Endothelial cell of umbilical vein (primary cell): ENCODE results near the gene ASTE1.

Experiments
- CTCF ChIP-seq, 2 donors: IDR thresholded peaks; 1 replicate in 1 of 2; 2 replicates in 1 of 2; pipeline ENCODE4 v1.5.1; 2011; ENCODE audit warnings: low read length in 2 of 2, mild to moderate bottlenecking in 2 of 2, moderate library complexity in 2 of 2, control low read depth in 1 of 2, inconsistent platforms in 1 of 2, low read depth in 1 of 2; ENCODE audit not compliant: insufficient read depth in 1 of 2; ENCODE audit errors: extremely low read depth in 1 of 2
- MAX ChIP-seq: IDR thresholded peaks from 2 replicates; pipeline ENCODE4 v1.6.1; 2011; ENCODE audit not compliant: insufficient read depth, insufficient read length
- POLR2A ChIP-seq: IDR thresholded peaks from 2 replicates; pipeline ENCODE4 v1.6.1; 2012; ENCODE audit warnings: low read depth, mild to moderate bottlenecking, control low read depth, low read length
- POLR2AphosphoS5 ChIP-seq: IDR thresholded peaks from 2 replicates; pipeline ENCODE4 v1.6.1; 2012; ENCODE audit warnings: low read depth, mild to moderate bottlenecking, control low read depth, low read length, moderate library complexity; ENCODE audit not compliant: insufficient read depth

GRCh38 chr3:131028844-131029243, 2.2 kb upstream of the ASTE1 start:
- TF ChIP-seq POLR2AphosphoS5 (no peak), CTCF (IDR thresholded peaks at IDR 0.05; ENCODE audit: extremely low read depth in 1 of 2, insufficient read depth in 1 of 2, low read depth in 1 of 2, low read length in 2 of 2) (no peak), POLR2A (no peak), MAX (no peak)
